NCI-H2081 (cell line): Measurements from ENCODE around the gene TUB.

ENCODE experiments used
- DNase-seq, 2 experiments: peaks; one replicate each; lab custom pipeline; 2025; lab: John Stamatoyannopoulos, UW

Gene TUB

DNA sequence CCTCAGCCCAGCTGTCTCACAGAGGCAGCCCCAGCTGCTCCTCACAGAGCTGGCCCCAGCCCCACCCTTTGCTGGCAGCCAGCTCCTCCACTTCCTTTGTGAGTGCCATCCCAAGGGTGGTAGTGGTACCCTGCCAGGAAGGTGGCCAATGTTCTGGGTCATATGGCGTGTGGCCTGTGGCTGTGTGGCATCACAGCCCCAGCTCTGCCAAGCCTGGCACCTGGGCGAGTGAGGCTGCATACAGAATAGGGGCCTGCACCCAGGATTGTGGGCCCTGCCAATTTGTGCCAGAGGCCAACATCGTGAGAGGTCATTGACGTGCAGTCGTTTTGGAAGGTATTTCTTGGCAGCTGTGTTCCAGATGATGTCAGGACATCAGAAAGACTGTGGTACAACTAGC is 10.7 kb downstream of the TUB start:
- DNase-seq: no peak

DNA sequence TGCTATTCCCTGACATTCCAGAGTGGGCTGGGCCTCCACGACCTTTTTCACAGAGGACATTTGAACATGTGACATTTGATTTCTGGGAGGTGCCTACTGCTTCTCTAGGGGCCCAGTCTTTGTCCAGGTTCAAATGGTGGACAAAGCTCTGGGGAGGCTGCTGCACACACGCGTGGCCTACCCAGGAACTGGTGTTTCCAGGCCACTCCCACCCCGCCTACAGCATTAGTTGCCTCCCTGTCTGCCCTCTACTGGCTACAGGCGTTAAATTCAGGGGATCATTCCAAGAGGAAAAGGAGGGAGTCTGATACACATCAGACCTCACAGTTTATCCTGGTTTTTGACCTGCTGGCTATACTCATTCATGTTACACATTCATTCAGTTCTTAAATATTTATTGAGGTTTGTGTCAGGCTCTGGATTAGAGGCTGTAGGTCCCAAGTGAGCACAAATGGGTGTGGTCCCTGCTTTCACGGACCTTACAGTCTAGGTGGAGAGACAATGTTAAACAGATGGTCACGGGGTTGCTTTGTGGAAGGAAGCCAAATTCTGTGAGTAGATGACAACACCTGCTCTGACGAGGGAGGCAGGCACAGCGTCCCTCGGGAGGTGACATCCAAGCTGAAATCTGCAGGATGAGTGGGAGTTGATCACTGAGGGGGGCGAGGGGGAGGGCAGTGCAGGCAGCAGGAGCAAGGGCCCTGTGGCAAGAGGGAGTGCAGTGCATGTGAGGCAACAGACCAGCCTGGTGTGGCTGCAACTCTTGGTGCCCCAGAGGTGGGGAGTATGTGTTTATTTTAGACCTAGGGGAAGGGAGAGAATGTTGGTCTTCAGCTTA is 11.8 kb downstream of the TUB start:
- peak; percentile 63 to 75 for DNase-seq

DNA sequence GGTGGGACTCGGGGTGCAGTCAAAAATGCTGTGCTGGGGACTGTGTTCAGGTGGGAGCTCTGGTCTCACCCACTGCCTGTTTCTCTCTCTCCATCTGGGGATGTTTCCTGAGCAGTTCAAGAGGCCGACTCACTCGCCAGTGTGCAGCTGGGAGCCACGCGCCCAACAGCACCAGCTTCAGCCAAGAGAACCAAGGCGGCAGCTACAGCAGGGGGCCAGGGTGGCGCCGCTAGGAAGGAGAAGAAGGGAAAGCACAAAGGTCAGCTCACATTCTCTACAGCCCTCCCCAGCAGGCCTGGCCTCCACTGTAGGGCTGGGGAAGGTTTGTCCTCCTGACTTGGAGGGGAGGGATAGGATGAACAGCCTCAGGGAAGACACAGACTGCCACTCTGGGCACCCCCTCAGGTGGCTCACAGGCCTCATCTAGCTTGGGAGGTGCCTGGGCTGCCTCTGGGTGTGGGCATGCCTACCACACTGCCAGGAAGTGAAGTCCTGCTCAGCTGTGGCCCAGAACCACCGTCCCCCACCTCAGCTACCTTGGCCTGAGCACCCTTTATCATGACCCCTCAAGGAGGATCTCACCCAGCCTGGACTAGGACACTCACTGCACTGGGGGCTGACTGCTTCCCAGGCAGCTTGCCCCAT is 13.0 kb downstream of the TUB start:
- DNase-seq: no peak

DNA sequence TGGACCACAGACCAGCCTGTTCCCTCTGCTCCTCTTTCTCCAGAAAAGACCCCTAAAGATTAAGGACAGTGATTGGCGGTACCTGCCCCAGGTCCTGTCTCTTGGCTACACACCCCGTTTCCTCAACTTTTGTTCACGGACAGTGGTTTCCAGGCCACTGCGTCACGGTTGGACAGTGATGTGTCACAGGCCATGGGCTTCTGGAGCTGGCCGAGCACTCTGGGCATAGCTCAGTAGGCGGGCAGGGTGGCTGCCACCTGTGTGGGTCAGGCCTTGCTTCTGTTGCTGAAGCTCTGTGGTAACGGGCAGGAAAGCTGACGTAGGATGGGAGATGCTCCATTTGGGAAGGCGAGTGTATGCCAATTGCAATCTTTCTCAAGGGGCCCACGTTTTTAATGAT is 13.6 kb downstream of the TUB start:
- DNase-seq: no peak

DNA sequence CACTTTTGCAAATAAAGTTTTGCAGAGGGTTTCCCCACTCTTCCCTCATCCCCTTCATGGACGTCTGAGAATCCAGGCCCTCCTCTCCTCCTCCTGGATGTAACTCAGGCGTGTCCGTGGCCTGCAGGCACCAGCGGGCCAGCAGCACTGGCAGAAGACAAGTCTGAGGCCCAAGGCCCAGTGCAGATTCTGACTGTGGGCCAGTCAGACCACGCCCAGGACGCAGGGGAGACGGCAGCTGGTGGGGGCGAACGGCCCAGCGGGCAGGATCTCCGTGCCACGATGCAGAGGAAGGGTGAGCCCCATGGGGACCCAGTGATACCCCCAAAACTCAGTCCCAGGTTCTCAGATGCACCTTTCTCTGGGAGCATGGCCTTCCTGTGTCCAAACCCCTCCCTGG is 14.4 kb downstream of the TUB start:
- DNase-seq: no peak

DNA sequence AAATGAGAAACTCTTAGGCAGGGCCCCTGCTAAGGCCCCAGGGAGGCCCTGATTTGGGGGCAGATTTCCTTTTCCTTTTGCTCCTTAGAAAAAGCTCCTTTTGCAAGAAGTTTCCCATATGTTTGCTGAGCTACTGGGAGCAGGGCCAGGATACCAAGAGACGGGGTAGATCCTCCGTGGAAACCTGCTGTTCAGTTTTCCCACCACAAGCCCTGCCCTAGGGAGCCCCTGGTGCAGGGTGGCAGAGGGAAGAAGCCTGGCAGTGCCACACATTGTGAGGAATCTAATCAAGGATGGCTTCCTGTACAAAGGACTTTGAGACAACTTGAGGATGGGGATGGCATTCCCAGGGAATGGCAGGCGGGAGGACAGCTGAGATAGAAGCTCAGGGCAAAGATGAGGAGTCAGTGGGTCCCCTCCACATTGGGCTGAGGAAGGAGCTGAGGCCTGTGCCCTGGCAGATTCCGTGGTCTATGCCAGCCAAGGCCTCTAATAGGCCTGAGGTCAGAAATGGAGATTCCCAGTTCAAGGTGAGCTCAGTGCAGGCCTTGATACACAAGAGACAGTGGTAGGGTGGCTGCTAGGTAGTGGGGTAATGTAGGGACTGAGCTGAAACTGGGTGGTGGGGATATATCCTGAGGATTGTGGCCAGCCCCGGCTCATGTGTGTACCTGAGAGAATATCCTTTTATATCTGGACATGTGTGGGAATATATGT is 15.0 kb downstream of the TUB start:
- DNase-seq: no peak

DNA sequence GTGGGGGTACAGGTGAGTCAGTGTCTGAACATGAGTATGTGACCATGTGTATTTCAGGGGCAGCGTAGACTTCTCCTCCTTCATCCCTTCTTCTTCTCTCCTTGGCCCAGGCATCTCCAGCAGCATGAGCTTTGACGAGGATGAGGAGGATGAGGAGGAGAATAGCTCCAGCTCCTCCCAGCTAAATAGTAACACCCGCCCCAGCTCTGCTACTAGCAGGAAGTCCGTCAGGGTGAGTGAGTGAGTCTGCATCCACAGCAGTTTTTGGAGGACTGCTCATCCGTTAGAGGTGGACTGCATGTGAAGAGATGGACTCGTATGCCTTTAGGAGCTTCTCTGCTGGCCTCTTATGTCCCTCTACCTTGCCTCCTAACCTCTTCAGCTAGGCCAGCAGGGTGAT is 15.6 kb downstream of the TUB start:
- DNase-seq: no peak

DNA sequence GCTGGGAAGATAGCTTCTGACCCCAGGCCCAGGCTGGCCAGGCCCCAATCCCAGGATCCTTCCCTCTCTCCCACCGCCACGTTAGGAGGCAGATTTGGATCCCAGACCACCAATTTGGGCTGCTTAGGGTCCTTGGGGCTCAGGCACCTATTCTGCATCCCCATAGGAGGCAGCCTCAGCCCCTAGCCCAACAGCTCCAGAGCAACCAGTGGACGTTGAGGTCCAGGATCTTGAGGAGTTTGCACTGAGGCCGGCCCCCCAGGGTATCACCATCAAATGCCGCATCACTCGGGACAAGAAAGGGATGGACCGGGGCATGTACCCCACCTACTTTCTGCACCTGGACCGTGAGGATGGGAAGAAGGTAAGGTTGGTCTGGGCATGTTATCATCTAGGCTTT is 16.1 kb downstream of the TUB start:
- no peak for DNase-seq

DNA sequence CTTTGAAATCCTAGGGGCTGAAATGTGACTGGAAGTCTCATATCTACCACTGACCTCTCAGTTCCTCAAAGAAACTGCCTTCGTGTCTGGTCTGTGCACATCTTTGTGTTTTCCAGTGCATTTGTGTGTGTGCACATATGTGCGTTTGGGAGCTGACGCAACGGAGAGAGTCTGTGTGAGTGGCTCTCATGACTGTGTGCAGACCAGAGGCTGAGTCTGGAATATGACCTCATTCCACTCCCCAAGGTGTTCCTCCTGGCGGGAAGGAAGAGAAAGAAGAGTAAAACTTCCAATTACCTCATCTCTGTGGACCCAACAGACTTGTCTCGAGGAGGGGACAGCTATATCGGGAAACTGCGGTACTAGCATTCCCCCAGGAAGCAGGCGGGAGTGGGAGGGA is 16.5 kb downstream of the TUB start:
- DNase-seq: no peak

DNA sequence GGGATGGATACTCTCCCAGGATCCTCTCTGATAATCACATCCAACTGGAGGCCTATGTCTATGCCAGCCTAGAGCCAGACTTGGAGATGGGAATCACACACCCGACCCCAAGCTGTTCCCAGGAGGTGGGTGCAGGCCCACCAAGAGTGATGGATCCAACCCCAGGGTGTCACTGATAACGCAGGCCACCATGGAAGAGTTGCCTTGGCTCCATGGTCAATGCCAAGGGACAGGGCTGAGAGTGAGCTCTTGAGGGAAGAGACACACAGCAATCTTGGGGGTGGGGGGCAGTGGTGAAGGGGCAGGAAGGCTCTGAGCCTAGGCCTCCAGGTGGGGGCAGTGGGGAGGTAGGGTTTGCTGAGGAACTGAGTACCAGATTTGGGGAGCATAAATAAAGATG is 16.9 kb downstream of the TUB start:
- DNase-seq: no peak

DNA sequence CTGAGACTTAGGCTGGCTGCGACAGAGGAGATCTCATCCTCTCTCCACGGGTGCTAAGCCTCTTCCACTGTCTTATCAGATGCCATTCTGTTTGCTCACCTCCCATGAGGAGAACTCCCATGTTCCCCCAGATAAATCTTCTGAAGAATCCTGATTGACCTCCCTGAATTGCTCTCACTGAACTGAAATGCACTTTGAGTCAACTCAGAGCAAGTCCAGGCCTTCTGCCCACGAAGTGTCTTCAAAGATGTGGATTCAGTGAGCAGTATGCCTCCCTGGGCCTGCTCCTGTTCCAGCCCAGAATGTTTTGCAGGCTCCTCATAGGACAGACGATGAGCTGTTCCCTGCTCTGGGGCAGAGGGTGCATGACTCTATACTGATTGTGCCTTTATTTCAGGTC is 17.4 kb downstream of the TUB start:
- no peak for DNase-seq

DNA sequence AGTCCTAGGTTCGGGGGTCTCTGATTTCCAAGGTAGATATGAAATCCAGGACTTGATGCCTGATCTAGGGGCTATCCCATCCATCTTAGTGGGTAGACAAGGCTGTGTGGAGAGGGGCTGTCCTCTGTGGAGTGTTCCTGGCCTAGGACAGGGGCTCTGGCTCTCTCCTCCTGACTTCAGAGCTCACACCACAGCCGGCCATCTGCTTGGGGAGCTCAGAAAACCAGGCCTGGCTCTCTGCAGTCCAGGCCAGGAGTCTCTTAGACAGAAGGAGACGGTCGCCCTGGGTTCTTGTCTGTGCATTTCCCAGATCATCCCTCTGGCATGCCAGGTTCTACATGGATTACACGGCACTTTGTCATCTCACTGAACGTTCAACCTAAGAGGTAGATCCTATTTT is 17.9 kb downstream of the TUB start:
- no peak for DNase-seq

DNA sequence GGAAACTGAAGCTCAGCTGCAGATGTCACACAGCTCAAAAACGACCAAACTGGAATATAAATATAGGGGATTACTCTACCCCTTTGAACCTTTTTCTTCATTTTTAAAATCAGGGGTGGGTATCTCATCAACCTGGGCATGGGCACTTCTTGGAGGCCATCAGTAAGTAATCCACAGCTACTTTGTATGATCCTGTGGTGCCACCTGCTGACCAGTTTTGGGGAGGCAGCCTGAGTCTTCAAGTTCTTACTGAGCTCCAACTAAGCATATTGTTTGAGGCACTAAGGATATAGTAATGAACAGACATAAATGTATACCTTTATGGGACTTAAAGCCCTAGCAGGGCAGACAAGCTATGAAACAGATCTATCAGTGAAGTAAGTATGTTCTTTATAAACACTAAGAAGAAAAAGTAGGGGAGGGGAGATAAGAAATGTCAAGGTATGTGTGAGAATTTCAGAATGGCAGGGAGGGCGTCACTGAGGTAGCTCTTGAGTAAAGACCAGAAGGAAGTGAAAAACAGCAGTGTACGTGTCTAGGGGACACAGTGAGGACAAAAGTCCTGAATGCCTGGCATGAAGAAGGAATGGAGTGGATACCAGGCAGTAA is 18.4 kb downstream of the TUB start:
- DNase-seq: peak; percentile 58 to 68

DNA sequence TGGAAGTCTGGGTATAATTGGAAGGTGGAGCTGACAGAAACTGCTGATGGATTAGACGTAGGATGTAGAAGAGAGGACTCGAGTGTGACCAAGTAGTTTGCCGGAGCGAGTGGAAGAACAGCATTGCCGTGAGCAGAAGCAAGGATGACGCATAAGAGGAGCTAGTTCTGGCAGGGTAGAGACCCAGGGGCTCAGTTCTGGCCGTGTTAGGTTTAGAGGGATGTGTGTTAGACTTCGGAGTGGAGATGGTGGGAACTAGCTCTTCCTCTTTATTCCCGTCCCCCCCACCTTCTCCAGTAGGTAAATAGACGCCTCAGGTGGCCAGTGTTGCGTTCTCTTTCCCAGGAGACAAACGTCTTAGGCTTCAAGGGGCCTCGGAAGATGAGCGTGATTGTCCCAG is 19.1 kb downstream of the TUB start:
- no peak for DNase-seq

DNA sequence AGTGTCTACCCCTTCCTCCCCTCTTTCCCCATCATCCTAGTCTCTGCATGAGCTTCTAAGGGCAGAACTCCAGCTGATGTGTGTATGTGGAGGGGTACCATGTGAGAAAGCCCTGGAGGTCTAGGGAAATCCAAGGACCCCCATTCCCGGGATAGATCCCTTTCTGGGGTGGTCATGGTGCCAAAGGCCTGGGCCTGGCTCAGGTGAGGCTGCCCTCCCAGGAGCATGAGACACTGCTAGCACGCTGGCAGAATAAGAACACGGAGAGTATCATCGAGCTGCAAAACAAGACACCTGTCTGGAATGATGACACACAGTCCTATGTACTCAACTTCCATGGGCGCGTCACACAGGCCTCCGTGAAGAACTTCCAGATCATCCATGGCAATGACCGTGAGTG is 19.6 kb downstream of the TUB start:
- no peak for DNase-seq

DNA sequence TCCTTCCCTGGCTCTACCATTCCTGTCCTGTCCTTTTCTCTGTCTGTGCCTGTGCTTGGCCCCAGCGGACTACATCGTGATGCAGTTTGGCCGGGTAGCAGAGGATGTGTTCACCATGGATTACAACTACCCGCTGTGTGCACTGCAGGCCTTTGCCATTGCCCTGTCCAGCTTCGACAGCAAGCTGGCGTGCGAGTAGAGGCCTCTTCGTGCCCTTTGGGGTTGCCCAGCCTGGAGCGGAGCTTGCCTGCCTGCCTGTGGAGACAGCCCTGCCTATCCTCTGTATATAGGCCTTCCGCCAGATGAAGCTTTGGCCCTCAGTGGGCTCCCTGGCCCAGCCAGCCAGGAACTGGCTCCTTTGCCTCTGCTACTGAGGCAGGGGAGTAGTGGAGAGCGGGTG is 20.4 kb downstream of the TUB start:
- DNase-seq: no peak

DNA sequence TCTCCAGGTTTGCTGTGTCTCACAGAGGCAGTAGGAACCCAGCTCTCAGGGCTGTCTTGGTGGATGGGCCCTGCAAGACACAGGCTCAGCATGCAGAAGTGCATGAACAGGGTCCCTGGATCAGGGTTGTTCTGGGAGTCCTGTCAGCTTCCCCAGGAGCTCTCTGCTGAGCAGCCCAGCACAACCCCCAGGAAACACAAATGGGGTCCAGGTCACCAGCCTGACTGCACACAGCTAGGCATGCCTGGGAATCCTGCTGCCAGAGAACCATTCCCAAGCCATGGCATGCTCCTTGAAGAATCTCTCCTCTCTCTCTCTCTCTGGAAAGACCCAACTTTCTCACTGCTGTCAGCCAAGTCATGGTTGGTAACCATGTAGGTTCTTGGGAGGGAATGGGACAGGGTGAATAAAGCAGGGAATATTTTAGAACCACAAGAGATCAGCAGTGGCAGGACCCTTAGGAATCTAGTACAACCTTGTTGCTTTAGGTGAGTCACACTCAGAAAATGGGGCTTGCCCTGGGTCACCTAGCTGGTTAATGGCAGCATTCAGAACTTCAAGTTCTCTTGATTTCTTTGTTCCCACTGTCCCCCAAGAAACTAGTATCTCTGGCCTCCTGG is 21.4 kb downstream of the TUB start:
- no peak for DNase-seq

DNA sequence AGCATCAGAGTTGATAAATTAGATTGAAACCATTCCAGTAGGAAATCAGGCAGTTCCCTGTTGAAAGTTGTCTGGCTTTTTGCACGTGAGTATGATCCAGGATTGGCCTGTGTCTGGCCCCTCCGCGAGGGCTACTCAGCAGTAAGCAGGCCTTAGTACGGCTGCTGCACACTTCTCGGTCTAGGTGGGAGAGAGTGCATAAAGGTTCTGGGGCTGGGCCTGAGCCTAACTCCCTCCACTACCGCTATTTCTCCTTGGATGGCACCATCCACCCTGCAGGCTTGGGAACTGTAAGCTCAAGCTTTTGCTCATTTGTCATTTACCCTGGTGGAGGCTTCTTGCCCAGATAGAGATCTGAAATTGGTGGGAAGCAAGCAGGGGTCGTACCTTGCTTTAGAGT is 22.0 kb downstream of the TUB start:
- no peak for DNase-seq

DNA sequence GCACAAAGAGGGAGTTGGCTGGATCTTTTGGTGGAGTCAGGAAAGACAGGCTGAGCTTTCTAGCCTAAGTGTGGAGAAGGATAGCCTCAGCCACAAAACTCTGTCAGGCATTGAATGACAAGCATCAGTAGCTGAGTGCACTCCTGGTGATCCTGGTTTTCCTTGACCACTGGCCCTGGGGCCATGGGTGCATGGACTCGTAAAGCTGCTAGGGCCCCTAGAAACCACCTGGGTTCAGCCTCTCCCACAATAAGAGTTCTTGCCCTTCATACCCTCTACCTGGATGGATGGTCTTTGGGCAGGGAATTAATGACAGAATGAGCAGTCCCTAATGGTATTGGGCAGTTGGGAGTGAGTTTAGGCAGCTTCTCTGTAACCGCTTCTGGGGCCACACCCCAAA is 22.9 kb downstream of the TUB start:
- DNase-seq: no peak

DNA sequence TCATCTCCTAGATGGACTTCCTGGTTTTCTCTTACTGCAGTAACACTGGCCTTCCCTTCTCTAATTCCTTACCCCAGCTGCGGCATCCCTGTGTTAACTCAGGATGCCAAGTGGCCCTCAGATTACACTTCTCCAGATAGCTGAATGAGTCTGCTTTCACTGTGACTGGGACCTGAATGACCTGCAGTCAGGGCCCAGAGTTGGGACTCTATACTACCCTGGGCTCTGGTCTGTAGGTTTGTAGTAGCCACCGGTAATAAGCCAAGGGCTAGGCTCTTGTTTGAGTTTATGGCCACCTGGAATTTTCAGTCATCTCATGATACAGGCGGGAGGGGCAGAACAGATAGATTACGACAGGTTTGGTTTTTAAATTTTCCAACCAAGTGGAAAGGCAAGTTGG is 24.1 kb downstream of the TUB start:
- no peak for DNase-seq

DNA sequence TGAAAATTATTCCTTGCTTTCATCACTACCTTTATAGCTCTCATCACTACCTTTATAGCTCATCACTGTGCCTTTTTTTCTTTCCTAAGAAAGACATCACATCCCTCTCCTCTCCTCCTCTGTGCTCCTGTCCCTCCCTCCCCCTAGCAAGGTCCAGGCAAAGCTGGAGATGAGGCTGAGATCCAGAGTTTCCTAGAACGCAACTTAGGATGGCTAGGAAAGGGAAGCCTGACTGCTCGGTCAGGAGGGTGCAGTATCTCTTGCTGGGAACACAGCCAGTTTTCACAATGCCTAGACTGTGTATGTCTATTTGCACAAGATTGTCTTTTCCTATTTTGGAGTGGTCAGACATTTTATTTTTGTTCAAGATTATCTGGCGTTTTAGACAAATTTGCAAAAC is 24.7 kb downstream of the TUB start:
- DNase-seq: no peak

DNA sequence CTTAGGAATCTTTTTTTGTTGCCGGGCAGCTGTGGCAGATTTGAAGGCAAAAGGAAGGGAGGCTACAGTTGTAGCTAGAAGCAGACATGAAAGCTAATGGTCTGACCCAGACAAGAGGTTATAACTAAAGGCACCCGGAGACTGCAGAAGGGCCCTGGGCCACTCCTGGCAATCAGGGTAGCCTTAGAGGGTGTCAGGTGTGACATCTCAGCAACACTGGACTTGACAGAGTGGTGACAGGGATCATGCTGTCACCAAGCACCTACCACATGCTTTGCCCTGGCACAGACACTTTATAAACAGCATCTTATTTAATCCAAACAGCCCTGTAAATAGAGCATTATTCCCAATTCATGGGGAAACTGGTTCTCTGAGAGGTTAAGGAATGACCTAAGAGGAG is 25.7 kb downstream of the TUB start:
- no peak for DNase-seq
